ENCODE results near the gene MOBP. TPM values are rescaled to one million over a fixed set of nuclear protein-coding genes. Genes with fewer than 3 reads are reported as not detected.

Gene MOBP
- total and polyA plus RNA-seq, 11 donors = 0.17 TPM; not detected in 10

DNA sequence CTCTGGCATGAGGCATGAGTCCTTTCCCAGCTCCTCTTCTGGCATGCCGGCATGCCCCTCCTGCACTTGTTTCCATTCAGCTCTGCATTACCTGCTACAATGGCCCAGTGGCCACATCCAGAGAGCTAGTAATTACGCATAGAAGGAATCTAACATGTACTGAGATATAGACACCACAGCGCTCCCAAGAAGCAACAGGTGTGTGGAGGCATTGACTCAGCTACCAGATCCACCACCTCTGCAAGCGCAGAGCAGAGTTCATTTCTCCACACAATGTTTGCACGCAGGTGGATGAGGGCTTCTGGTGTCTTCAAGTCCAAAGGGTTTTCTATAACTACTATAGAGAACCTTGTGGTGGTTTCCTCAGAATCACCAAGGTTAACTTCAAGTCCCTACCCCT, 4.2 kb downstream of the MOBP start:
- intact Hi-C loops (cut with DNase I) = no loop called here
- WGBS, 4 donors = 85 to 96% (median 94%) methylated on average over 5 of the region's 5 CpGs

GRCh38 chr3:39473452-39474125, 6.1 kb downstream of the MOBP start:
- WGBS, 4 donors = 78 to 81% (median 80%) methylated on average over 4 of the region's 4 CpGs
- TF ChIP-seq, protein P1, sequence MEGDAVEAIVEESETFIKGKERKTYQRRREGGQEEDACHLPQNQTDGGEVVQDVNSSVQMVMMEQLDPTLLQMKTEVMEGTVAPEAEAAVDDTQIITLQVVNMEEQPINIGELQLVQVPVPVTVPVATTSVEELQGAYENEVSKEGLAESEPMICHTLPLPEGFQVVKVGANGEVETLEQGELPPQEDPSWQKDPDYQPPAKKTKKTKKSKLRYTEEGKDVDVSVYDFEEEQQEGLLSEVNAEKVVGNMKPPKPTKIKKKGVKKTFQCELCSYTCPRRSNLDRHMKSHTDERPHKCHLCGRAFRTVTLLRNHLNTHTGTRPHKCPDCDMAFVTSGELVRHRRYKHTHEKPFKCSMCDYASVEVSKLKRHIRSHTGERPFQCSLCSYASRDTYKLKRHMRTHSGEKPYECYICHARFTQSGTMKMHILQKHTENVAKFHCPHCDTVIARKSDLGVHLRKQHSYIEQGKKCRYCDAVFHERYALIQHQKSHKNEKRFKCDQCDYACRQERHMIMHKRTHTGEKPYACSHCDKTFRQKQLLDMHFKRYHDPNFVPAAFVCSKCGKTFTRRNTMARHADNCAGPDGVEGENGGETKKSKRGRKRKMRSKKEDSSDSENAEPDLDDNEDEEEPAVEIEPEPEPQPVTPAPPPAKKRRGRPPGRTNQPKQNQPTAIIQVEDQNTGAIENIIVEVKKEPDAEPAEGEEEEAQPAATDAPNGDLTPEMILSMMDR (IDR thresholded peaks at IDR 0.05) = no peak
- TF ChIP-seq POLR2A (IDR thresholded peaks at IDR 0.05) = no peak

More for the DNA sequence above, 4.2 kb downstream of the MOBP start:
- Histone ChIP-seq H3K36me3 (no peaks in the 10 kb centered on the region), H3K9me3 (peaks cover 0 to 10% (median 2%) of the 10 kb centered on the region in 12 donors), H3K27ac (no peak overlapping the region), H3K4me1 (no peaks in the 10 kb centered on the region), H3K27me3 (peaks cover 0 to 6% (median 0%) of the 10 kb centered on the region in 9 donors), H3K4me3 (no peak overlapping the region)
- TF ChIP-seq, protein P1 (IDR thresholded peaks at IDR 0.05) = no peak
- no peak for TF ChIP-seq POLR2A (IDR thresholded peaks at IDR 0.05)
- DNase-seq = no peak
- no peak for ATAC-seq

GRCh38 chr3:39474126-39474515, 6.6 kb downstream of the MOBP start:
- DNase-seq = no peak
- no peaks in the 10 kb centered on the region for H3K36me3 ChIP-seq
- H3K4me3 ChIP-seq = no peak overlapping the region
- H3K27ac ChIP-seq = no peak overlapping the region
- 82 to 87% (median 85%) methylated on average over 4 of the region's 4 CpGs for WGBS, 4 donors
- intact Hi-C loops (cut with DNase I) = no loop called here
- no peak for TF ChIP-seq POLR2A (IDR thresholded peaks at IDR 0.05)
- TF ChIP-seq, protein P1 (IDR thresholded peaks at IDR 0.05) = no peak
- ATAC-seq = no peak
- peaks cover 0 to 19% (median 8%) of the 10 kb centered on the region in 12 donors for H3K9me3 ChIP-seq
- H3K27me3 ChIP-seq = peaks cover 0 to 6% (median 0%) of the 10 kb centered on the region in 9 donors
- no peaks in the 10 kb centered on the region for H3K4me1 ChIP-seq

More at GRCh38 chr3:39473452-39474125, 6.1 kb downstream of the MOBP start:
- H3K4me3 ChIP-seq = no peak overlapping the region
- intact Hi-C loops (cut with DNase I) = no loop called here
- no peaks in the 10 kb centered on the region for H3K36me3 ChIP-seq
- no peaks in the 10 kb centered on the region for H3K4me1 ChIP-seq
- ATAC-seq (no peak), DNase-seq (no peak)
- peaks cover 0 to 6% (median 0%) of the 10 kb centered on the region in 9 donors for H3K27me3 ChIP-seq
- H3K9me3 ChIP-seq = peaks cover 0 to 19% (median 8%) of the 10 kb centered on the region in 12 donors
- H3K27ac ChIP-seq = no peak overlapping the region

DNA sequence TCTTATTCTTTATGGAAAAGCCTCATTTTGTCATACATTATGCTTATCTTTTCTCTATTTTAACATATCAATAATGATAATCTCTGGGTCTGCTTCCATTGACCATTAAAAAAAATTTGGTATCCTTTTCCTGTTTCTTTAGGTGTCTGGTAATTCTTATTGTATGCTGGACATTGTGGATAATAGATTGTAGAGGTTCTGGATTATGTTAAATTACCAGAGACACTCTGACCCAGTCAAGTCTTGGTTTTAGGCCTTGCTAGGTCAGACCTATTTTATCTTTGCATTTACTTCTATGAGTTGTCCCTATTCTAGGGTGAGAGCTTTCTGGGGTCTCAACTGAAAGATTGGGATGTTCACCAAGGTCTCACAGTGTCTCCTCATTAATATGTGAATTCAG, 9.3 kb downstream of the MOBP start:
- intact Hi-C loops (cut with DNase I) = no loop called here
- Histone ChIP-seq H3K27ac (no peak overlapping the region), H3K36me3 (no peaks in the 10 kb centered on the region), H3K4me3 (no peak overlapping the region), H3K9me3 (peaks cover 0 to 19% (median 8%) of the 10 kb centered on the region in 12 donors), H3K4me1 (no peaks in the 10 kb centered on the region), H3K27me3 (peaks cover 0 to 3% (median 0%) of the 10 kb centered on the region in 9 donors)
- no peak for DNase-seq
- no peak for TF ChIP-seq POLR2A (IDR thresholded peaks at IDR 0.05)
- TF ChIP-seq, protein P1 (IDR thresholded peaks at IDR 0.05) = no peak
- no peak for ATAC-seq

Data from heart left ventricle (tissue), 16 donors.